Naive B cell (primary cell): ENCODE results near the gene FKBP8. TPM values are rescaled to one million over a fixed set of nuclear protein-coding genes. Genes with fewer than 3 reads are reported as not detected.

Experiments used
- ATAC-seq, 2 donors: fragments of 150-1000 bp; cut with Tn5 transposase; 2 replicates each; pipeline ENCODE4 v1.10.0; 2021; ENCODE audit warnings: low read depth in 2 of 2, mild to moderate bottlenecking in 2 of 2, moderate library complexity in 2 of 2
- DNase-seq: peaks from one replicate; pipeline ENCODE4 v3.0.0; 2022
- H3K27ac Mint-ChIP-seq, 6 donors: one replicate each; pipeline ENCODE4 v1.8.0; 2020 to 2022; ENCODE audit warnings: mild to moderate bottlenecking in 6 of 6, mixed read lengths in 6 of 6, moderate library complexity in 5 of 6, inconsistent platforms in 2 of 6
- H3K27me3 Mint-ChIP-seq, 3 donors: one replicate each; pipeline ENCODE4 v1.8.0; 2021 to 2022; ENCODE audit warnings: mixed read lengths in 3 of 3, mild to moderate bottlenecking in 1 of 3
- H3K36me3 Mint-ChIP-seq, 2 donors: one replicate each; pipeline ENCODE4 v1.8.0; 2020 to 2022; ENCODE audit warnings: mixed read lengths in 2 of 2, inconsistent platforms in 1 of 2, mild to moderate bottlenecking in 1 of 2
- H3K4me1 Mint-ChIP-seq, 3 donors: one replicate each; pipeline ENCODE4 v1.8.0; 2020 to 2022; ENCODE audit warnings: mixed read lengths in 3 of 3, inconsistent platforms in 1 of 3, mild to moderate bottlenecking in 1 of 3, moderate library complexity in 1 of 3
- H3K4me3 Mint-ChIP-seq, 8 donors: one replicate each; pipeline ENCODE4 v1.8.0; 2020 to 2022; ENCODE audit warnings: mild to moderate bottlenecking in 8 of 8, mixed read lengths in 8 of 8, moderate library complexity in 8 of 8, inconsistent platforms in 2 of 8
- H3K9me3 Mint-ChIP-seq, 7 donors: one replicate each; pipeline ENCODE4 v1.8.0; 2020 to 2022; ENCODE audit warnings: mixed read lengths in 7 of 7, mild to moderate bottlenecking in 5 of 7, inconsistent platforms in 2 of 7, moderate library complexity in 1 of 7
- polyA plus RNA-seq, 6 donors: library from polyadenylated mRNA; unstranded; fragments of 300-500 nt; fragmentation: Illumina TruSeq; gene quantifications; one replicate each; pipeline ENCODE4 v1.2.3, GENCODE V29; 2021; ENCODE audit warnings: low read depth in 6 of 6

Gene FKBP8
- polyA plus RNA-seq, 6 donors from 2014 or later: 69.8 to 100 (median 71.6) TPM

GRCh38 chr19:18510216-18510615, 33.2 kb downstream of the FKBP8 start:
- no peak for DNase-seq
- H3K4me3 Mint-ChIP-seq: no peak overlapping the region
- no peaks in the 10 kb centered on the region for H3K36me3 Mint-ChIP-seq
- H3K27me3 Mint-ChIP-seq: no peaks in the 10 kb centered on the region
- peaks cover 35 to 74% (median 47%) of the 10 kb centered on the region in 3 donors for H3K4me1 Mint-ChIP-seq
- ATAC-seq: no peak
- no peaks in the 10 kb centered on the region for H3K9me3 Mint-ChIP-seq
- no peak overlapping the region for H3K27ac Mint-ChIP-seq

- Mint-ChIP-seq H3K27ac (peak overlapping the region in 2 of 6 donors; percentile 28 to 51), H3K4me3 (no peak overlapping the region), H3K27me3 (no peaks in the 10 kb centered on the region), H3K9me3 (no peaks in the 10 kb centered on the region), H3K4me1 (peaks cover 44 to 73% (median 58%) of the 10 kb centered on the region in 3 donors), H3K36me3 (no peaks in the 10 kb centered on the region)
- no peak for DNase-seq
- ATAC-seq: no peak
Measured at GRCh38 chr19:18508585-18508984, 34.8 kb downstream of the FKBP8 start.

GRCh38 chr19:18507727-18508440, 35.5 kb downstream of the FKBP8 start:
- no peak overlapping the region for H3K4me3 Mint-ChIP-seq
- DNase-seq (no peak), ATAC-seq (no peak)
- peaks cover 44 to 73% (median 57%) of the 10 kb centered on the region in 3 donors for H3K4me1 Mint-ChIP-seq
- H3K27me3 Mint-ChIP-seq: no peaks in the 10 kb centered on the region
- H3K27ac Mint-ChIP-seq: peak overlapping the region in 3 of 6 donors; percentile 5 to 47 (median 33)
- no peaks in the 10 kb centered on the region for H3K9me3 Mint-ChIP-seq
- H3K36me3 Mint-ChIP-seq: no peaks in the 10 kb centered on the region

GRCh38 chr19:18507021-18507726, 36.2 kb downstream of the FKBP8 start:
- no peak for DNase-seq
- Mint-ChIP-seq H3K4me1 (peaks cover 47 to 74% (median 61%) of the 10 kb centered on the region in 3 donors), H3K9me3 (no peaks in the 10 kb centered on the region), H3K4me3 (no peak overlapping the region), H3K27ac (peak overlapping the region in 1 of 6 donors; percentile 5), H3K27me3 (no peaks in the 10 kb centered on the region), H3K36me3 (no peaks in the 10 kb centered on the region)
- no peak for ATAC-seq

- Mint-ChIP-seq H3K9me3 (no peaks in the 10 kb centered on the region), H3K27me3 (no peaks in the 10 kb centered on the region), H3K36me3 (no peaks in the 10 kb centered on the region), H3K27ac (no peak overlapping the region), H3K4me3 (no peak overlapping the region), H3K4me1 (peaks cover 55 to 81% (median 69%) of the 10 kb centered on the region in 3 donors)
- DNase-seq (no peak), ATAC-seq (no peak)
Measured at GRCh38 chr19:18506101-18506930, 37.1 kb downstream of the FKBP8 start.

- H3K9me3 Mint-ChIP-seq: no peaks in the 10 kb centered on the region
- no peaks in the 10 kb centered on the region for H3K27me3 Mint-ChIP-seq
- H3K36me3 Mint-ChIP-seq: no peaks in the 10 kb centered on the region
- peak overlapping the region in 3 of 6 donors; percentile 6 to 65 (median 35) for H3K27ac Mint-ChIP-seq
- peaks cover 63 to 85% (median 79%) of the 10 kb centered on the region in 3 donors for H3K4me1 Mint-ChIP-seq
- DNase-seq (no peak), ATAC-seq (no peak)
- no peak overlapping the region for H3K4me3 Mint-ChIP-seq
Measured at GRCh38 chr19:18504886-18505610, 38.3 kb downstream of the FKBP8 start.

GRCh38 chr19:18503971-18504885, 39.1 kb downstream of the FKBP8 start:
- no peak for DNase-seq
- no peaks in the 10 kb centered on the region for H3K27me3 Mint-ChIP-seq
- H3K27ac Mint-ChIP-seq: peak overlapping the region in 1 of 6 donors; percentile 37
- H3K4me3 Mint-ChIP-seq: peak overlapping the region in 3 of 8 donors; percentile 1 to 21 (median 10)
- no peak for ATAC-seq
- no peaks in the 10 kb centered on the region for H3K9me3 Mint-ChIP-seq
- H3K36me3 Mint-ChIP-seq: no peaks in the 10 kb centered on the region
- peaks cover 59 to 90% (median 83%) of the 10 kb centered on the region in 3 donors for H3K4me1 Mint-ChIP-seq

GRCh38 chr19:18503337-18503970, 39.9 kb downstream of the FKBP8 start:
- DNase-seq (no peak), ATAC-seq (peak in 1 of 2 donors; percentile 13)
- H3K27ac Mint-ChIP-seq: peak overlapping the region in 4 of 6 donors; percentile 16 to 92 (median 34)
- H3K9me3 Mint-ChIP-seq: no peaks in the 10 kb centered on the region
- peak overlapping the region in 6 of 8 donors; percentile 31 to 77 (median 70) for H3K4me3 Mint-ChIP-seq
- no peaks in the 10 kb centered on the region for H3K36me3 Mint-ChIP-seq
- peaks cover 59 to 92% (median 88%) of the 10 kb centered on the region in 3 donors for H3K4me1 Mint-ChIP-seq
- no peaks in the 10 kb centered on the region for H3K27me3 Mint-ChIP-seq

GRCh38 chr19:18502638-18503294, 40.6 kb downstream of the FKBP8 start:
- DNase-seq (peak; percentile 14), ATAC-seq (peak; percentile 62 to 75)
- H3K36me3 Mint-ChIP-seq: no peaks in the 10 kb centered on the region
- H3K4me3 Mint-ChIP-seq: peak overlapping the region in 7 of 8 donors; percentile 10 to 77 (median 69)
- peak overlapping the region; percentile 16 to 92 (median 70) for H3K27ac Mint-ChIP-seq
- H3K4me1 Mint-ChIP-seq: peaks cover 59 to 95% (median 87%) of the 10 kb centered on the region in 3 donors
- H3K9me3 Mint-ChIP-seq: no peaks in the 10 kb centered on the region
- H3K27me3 Mint-ChIP-seq: no peaks in the 10 kb centered on the region

GRCh38 chr19:18502246-18502637, 41.1 kb downstream of the FKBP8 start:
- no peaks in the 10 kb centered on the region for H3K27me3 Mint-ChIP-seq
- no peak for DNase-seq
- peak overlapping the region in 7 of 8 donors; percentile 2 to 77 (median 57) for H3K4me3 Mint-ChIP-seq
- H3K36me3 Mint-ChIP-seq: no peaks in the 10 kb centered on the region
- peak overlapping the region in 5 of 6 donors; percentile 51 to 86 (median 74) for H3K27ac Mint-ChIP-seq
- peaks cover 56 to 94% (median 84%) of the 10 kb centered on the region in 3 donors for H3K4me1 Mint-ChIP-seq
- H3K9me3 Mint-ChIP-seq: no peaks in the 10 kb centered on the region
- ATAC-seq: no peak

- peak overlapping the region in 4 of 8 donors; percentile 33 to 72 (median 52) for H3K4me3 Mint-ChIP-seq
- no peaks in the 10 kb centered on the region for H3K36me3 Mint-ChIP-seq
- ATAC-seq: peak; percentile 28 to 36
- H3K9me3 Mint-ChIP-seq: no peaks in the 10 kb centered on the region
- peaks cover 56 to 94% (median 84%) of the 10 kb centered on the region in 3 donors for H3K4me1 Mint-ChIP-seq
- H3K27ac Mint-ChIP-seq: peak overlapping the region in 1 of 6 donors; percentile 51
- DNase-seq: no peak
- no peaks in the 10 kb centered on the region for H3K27me3 Mint-ChIP-seq
Measured at GRCh38 chr19:18501832-18502231, 41.5 kb downstream of the FKBP8 start.
